Measurements from ENCODE around the gene RHOC. TPM values are rescaled to one million over a fixed set of nuclear protein-coding genes. Genes with fewer than 3 reads are reported as not detected.

RHOC gene
- total RNA-seq, 2 experiments from 2014 or later: 23.1 to 43.3 TPM

DNA sequence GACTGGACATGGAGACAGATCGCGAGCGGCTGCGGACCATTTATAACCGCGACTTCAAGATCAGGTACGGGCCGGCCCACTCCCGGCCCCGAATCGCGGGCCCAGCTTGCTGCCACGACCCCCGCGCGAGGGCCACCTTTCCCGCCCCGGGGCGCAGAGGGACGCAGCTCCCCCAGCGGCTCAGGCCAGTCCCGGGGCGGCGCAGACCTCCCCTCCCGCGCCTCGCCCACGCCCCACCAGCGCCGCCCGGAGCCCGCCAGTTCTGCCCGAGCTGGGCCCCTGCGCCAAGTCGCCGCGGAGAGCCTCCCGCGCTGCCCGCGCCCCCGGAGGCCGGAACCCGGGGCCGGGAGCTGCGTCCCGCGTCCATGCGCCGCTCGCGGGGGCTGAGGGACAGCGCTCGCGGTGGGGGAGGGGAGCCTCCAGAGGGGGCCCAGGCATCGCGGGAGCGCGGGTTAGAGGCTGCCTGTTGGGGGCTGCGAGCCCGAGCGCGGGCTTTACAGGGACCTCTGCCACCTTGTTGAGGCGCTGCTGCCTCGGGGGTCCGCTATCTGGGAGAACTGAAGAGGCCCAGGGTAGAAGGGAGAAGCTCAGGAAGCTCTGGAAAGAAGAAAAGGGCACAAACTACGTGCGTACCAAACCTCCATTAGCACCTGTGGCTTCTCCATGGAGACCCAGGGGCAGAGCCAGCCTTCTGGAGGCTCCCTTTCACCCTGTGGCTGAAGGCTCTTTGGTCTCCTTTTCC lies 31.8 kb downstream of the RHOC start:
- POLR2A ChIA-PET: interaction anchor here (0.6 to 1.4 kb wide), 8 partner anchors 9 to 102 kb away, joined by 3 to 8 read pairs (median 3); partner anchors contain the start of gene ST7L
- H3K4me3 ChIP-seq (ENCODE audit: low read depth, low read length, poor library complexity, severe bottlenecking): peak overlapping the region; percentile 82
- H3K79me2 ChIP-seq (ENCODE audit: insufficient read depth, low read depth, low read length): no peaks in the 10 kb centered on the region
- no peak for TF ChIP-seq EZH2phosphoT487 (IDR thresholded peaks at IDR 0.05; ENCODE audit: borderline replicate concordance, low read depth, low read length)
- TF ChIP-seq, protein P1, sequence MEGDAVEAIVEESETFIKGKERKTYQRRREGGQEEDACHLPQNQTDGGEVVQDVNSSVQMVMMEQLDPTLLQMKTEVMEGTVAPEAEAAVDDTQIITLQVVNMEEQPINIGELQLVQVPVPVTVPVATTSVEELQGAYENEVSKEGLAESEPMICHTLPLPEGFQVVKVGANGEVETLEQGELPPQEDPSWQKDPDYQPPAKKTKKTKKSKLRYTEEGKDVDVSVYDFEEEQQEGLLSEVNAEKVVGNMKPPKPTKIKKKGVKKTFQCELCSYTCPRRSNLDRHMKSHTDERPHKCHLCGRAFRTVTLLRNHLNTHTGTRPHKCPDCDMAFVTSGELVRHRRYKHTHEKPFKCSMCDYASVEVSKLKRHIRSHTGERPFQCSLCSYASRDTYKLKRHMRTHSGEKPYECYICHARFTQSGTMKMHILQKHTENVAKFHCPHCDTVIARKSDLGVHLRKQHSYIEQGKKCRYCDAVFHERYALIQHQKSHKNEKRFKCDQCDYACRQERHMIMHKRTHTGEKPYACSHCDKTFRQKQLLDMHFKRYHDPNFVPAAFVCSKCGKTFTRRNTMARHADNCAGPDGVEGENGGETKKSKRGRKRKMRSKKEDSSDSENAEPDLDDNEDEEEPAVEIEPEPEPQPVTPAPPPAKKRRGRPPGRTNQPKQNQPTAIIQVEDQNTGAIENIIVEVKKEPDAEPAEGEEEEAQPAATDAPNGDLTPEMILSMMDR (conservative IDR thresholded peaks at IDR 0.05; ENCODE audit: low read length): peak; percentile 42
- H3K4me2 ChIP-seq (ENCODE audit: low read length): peak overlapping the region; percentile 98
- peaks cover 32% of the 10 kb centered on the region for H3K4me1 ChIP-seq (ENCODE audit: insufficient read depth, low read length, poor library complexity, severe bottlenecking)
- intact Hi-C loops (cut with micrococcal nuclease; ENCODE audit: unreplicated experiment): loop anchor here (2.0 to 10.0 kb wide), 3 partner anchors 26 to 280 kb away; partner anchors contain the start of genes CAPZA1, CTTNBP2NL and ST7L
- no peaks in the 10 kb centered on the region for H3K9me3 ChIP-seq (ENCODE audit: low read length)
- DNase-seq (ENCODE audit: low spot score): peak; percentile 41
- H3K27ac ChIP-seq (ENCODE audit: low read depth, low read length, poor library complexity, severe bottlenecking): peak overlapping the region; percentile 28
- H4K20me1 ChIP-seq (ENCODE audit: insufficient read depth, low read length): no peaks in the 10 kb centered on the region
- BruUV-seq (replicated peaks): no TSS peak
- H3K36me3 ChIP-seq (ENCODE audit: insufficient read depth, low read length): peaks cover 23% of the 10 kb centered on the region
- CTCF ChIA-PET (ENCODE audit: unreplicated experiment): no interaction called here
- H3K9me2 ChIP-seq (ENCODE audit: insufficient read depth, low read length): no peaks in the 10 kb centered on the region
- H2AFZ ChIP-seq (ENCODE audit: low read length): peak overlapping the region; percentile 85

DNA sequence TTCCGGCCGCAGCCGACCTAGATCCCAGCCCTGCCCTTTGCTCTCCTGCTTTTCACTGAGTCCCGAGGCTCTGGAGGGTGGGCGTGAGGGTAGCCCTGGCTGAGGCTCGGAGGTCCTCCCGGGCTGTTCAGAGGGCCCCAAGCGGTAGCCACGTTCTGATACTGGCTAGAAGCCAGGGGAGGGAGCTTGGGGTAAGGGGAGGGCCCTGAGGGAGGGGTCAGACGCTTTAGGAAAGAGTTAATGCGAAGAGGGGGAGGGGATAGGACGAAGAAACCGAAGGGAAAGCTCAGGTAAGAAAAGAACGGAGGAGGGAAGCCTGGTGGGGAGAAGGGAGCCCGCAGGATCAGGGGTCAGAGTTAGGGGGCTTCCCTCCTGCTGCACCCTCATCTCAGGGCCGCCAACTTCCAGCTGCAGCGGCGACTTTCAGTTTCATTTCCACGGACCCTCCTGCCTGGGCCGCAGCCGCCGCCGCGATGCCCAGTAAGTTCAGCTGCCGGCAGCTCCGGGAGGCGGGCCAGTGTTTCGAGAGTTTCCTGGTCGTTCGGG lies 32.4 kb downstream of the RHOC start, which contains the start of gene MOV10:
MOV10 (plus strand) TSS at position 220 of the 546 bp plus-strand sequence; CDS start at position 474, 254 bp downstream.
- Histone ChIP-seq H3K79me2 (ENCODE audit: insufficient read depth, low read depth, low read length) (no peaks in the 10 kb centered on the region), H4K20me1 (ENCODE audit: insufficient read depth, low read length) (no peaks in the 10 kb centered on the region), H3K4me3 (ENCODE audit: low read depth, low read length, poor library complexity, severe bottlenecking) (peak within 1 kb of the TSS; percentile 82), H3K27ac (ENCODE audit: low read depth, low read length, poor library complexity, severe bottlenecking) (peak within 1 kb of the TSS; percentile 28), H3K4me2 (ENCODE audit: low read length) (peak within 1 kb of the TSS; percentile 98), H2AFZ (ENCODE audit: low read length) (peak within 1 kb of the TSS; percentile 85), H3K9me3 (ENCODE audit: low read length) (no peaks in the 10 kb centered on the region), H3K36me3 (ENCODE audit: insufficient read depth, low read length) (peaks cover 29% of the 10 kb centered on the region), H3K9me2 (ENCODE audit: insufficient read depth, low read length) (no peaks in the 10 kb centered on the region), H3K4me1 (ENCODE audit: insufficient read depth, low read length, poor library complexity, severe bottlenecking) (peaks cover 32% of the 10 kb centered on the region)
- no TSS peak for BruUV-seq (replicated peaks)
- TF ChIP-seq EZH2phosphoT487 (IDR thresholded peaks at IDR 0.05; ENCODE audit: borderline replicate concordance, low read depth, low read length): no peak
- TF ChIP-seq, protein P1 (conservative IDR thresholded peaks at IDR 0.05; ENCODE audit: low read length): no peak
- DNase-seq (ENCODE audit: low spot score): peak; percentile 63
- ChIA-PET CTCF (ENCODE audit: unreplicated experiment) (interaction anchor here (0.6 to 0.7 kb wide), 2 partner anchors 30 to 33 kb away, joined by 3 to 5 read pairs; no protein-coding TSS in a partner anchor), POLR2A (interaction anchor here (0.6 to 1.4 kb wide), 6 partner anchors 21 to 56 kb away, joined by 3 to 8 read pairs (median 3); partner anchors contain the start of gene ST7L)
- intact Hi-C loops (cut with micrococcal nuclease; ENCODE audit: unreplicated experiment): loop anchor here (2.0 to 10.0 kb wide), 3 partner anchors 26 to 280 kb away; partner anchors contain the start of genes CAPZA1, CTTNBP2NL and ST7L

Measured in OCI-LY7 (cell line).